ENCODE results near the gene EXOSC1.
A peak's percentile ranks its signal among the peaks of the same experiment; 100 is the strongest.

The EXOSC1 gene

GRCh38 chr10:97468162-97468561 is 22.4 kb upstream of the EXOSC1 start:
- TF ChIP-seq, protein P1, sequence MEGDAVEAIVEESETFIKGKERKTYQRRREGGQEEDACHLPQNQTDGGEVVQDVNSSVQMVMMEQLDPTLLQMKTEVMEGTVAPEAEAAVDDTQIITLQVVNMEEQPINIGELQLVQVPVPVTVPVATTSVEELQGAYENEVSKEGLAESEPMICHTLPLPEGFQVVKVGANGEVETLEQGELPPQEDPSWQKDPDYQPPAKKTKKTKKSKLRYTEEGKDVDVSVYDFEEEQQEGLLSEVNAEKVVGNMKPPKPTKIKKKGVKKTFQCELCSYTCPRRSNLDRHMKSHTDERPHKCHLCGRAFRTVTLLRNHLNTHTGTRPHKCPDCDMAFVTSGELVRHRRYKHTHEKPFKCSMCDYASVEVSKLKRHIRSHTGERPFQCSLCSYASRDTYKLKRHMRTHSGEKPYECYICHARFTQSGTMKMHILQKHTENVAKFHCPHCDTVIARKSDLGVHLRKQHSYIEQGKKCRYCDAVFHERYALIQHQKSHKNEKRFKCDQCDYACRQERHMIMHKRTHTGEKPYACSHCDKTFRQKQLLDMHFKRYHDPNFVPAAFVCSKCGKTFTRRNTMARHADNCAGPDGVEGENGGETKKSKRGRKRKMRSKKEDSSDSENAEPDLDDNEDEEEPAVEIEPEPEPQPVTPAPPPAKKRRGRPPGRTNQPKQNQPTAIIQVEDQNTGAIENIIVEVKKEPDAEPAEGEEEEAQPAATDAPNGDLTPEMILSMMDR (conservative IDR thresholded peaks at IDR 0.05; ENCODE audit: low read depth, low read length), result no peak
- no peak for DNase-seq (ENCODE audit: low read depth)
- H3K4me3 ChIP-seq (ENCODE audit: low read length), result no peak overlapping the region

DNA sequence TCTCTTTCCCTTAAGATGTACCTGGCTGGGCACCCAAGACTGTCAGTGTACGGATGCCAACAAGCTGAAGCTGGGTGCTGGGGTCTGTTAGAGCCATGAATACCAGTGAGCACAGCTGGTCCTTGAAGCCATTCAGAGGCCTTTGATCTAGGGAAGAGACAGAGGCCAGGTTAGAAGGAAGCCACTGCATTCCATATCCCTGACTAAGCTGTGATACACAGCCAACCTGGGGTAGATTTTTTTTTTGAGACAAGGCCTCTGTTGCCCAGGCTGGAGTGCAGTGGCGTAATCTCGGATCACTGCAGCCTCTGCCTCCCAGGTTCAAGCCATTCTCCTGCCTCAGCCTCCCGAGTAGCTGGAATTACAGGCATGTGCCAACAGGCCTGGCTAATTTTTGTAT is 20.9 kb upstream of the EXOSC1 start:
- TF ChIP-seq, protein P1 (conservative IDR thresholded peaks at IDR 0.05; ENCODE audit: low read depth, low read length), result no peak

GRCh38 chr10:97465982-97466381 is 20.2 kb upstream of the EXOSC1 start:
- no peak for DNase-seq (ENCODE audit: low read depth)
- no peak overlapping the region for H3K4me3 ChIP-seq (ENCODE audit: low read length)
- TF ChIP-seq, protein P1 (conservative IDR thresholded peaks at IDR 0.05; ENCODE audit: low read depth, low read length), result no peak

More for the DNA sequence above, 20.9 kb upstream of the EXOSC1 start:
- no peak for DNase-seq (ENCODE audit: low read depth)
- no peak overlapping the region for H3K4me3 ChIP-seq (ENCODE audit: low read length)

- no peak for DNase-seq (ENCODE audit: low read depth)
- TF ChIP-seq, protein P1 (conservative IDR thresholded peaks at IDR 0.05; ENCODE audit: low read depth, low read length), result no peak
- H3K4me3 ChIP-seq (ENCODE audit: low read length), result no peak overlapping the region
These were observed 18.4 kb upstream of the EXOSC1 start for GRCh38 chr10:97464226-97464625.

- no peak for DNase-seq (ENCODE audit: low read depth)
- TF ChIP-seq, protein P1 (conservative IDR thresholded peaks at IDR 0.05; ENCODE audit: low read depth, low read length), result peak; percentile 89
These were observed 17.7 kb upstream of the EXOSC1 start for GRCh38 chr10:97463363-97464132.

DNA sequence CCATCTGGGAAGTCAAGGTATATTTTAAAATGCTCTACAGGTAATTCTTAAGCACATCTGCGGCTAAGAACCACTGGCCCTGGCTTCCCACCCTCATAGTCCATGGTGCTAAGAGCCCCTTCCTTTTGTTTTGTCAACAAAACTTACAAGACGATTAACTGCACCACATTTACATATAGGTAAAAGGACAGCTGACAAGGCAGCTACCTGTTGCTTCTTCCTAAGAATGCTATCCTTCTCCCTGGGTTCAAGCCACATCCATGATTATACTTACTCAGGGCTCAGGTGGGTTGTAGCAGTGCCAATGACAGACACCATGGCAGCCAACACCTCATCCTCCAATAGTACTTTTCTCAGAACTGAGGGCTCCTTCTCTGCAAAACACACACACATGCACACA is 16.5 kb upstream of the EXOSC1 start:
- TF ChIP-seq, protein P1 (conservative IDR thresholded peaks at IDR 0.05; ENCODE audit: low read depth, low read length), result no peak
- H3K4me3 ChIP-seq (ENCODE audit: low read length), result no peak overlapping the region
- no peak for DNase-seq (ENCODE audit: low read depth)

More at GRCh38 chr10:97463363-97464132, 17.7 kb upstream of the EXOSC1 start:
- no peak overlapping the region for H3K4me3 ChIP-seq (ENCODE audit: low read length)

DNA sequence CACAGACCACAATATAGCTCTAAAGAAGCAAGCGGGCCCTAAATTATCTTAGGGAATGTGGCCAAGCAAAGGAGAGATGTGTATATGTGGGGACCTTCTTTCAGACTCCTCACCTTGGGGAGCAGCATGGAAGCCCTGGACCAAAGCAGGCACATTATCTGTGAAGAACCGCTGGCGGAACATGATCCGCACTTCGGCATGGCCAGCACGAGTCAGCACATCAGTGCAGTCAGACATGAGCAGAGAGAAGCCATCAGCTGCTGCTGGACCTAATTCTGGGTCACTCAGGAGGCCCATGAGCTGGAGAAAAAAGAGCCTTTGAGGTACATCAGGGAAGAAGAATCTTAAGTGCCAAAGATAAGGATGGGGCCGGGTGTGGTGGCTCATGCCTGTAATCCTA is 14.1 kb upstream of the EXOSC1 start:
- TF ChIP-seq, protein P1 (conservative IDR thresholded peaks at IDR 0.05; ENCODE audit: low read depth, low read length), result no peak
- DNase-seq (ENCODE audit: low read depth), result no peak
- no peak overlapping the region for H3K4me3 ChIP-seq (ENCODE audit: low read length)
